ENCODE measurements around the gene ABAT. TPM values are rescaled to one million over a fixed set of nuclear protein-coding genes. Genes with fewer than 3 reads are reported as not detected.

ABAT gene
- total RNA-seq, 4 donors from 2014 or later: 9.6 to 24.0 (median 21.3) TPM

DNA sequence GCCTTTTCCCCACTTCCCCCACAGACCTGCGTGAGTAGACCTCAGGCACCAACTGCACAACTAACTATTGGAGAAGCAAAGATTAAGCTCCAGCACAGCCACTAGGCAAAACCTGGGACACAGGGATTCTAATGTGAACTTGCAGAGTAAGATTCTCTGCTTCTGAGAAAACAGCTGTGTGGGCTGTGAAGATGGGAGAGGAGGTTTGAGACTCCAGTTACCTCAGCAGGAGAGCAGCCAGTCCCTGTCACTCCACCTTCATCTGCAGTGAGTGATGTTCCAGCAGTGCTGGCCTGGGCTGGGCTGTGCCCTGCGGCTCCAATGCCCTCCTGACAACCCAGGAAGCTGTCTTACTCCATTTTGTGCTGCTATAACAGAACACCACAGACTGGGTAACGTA lies 18.0 kb upstream of the ABAT start:
- no peak for DNase-seq (ENCODE audit: low spot score in 2 of 2)
- Histone ChIP-seq H3K4me1 (no peaks in the 10 kb centered on the region), H3K27ac (no peak overlapping the region), H3K36me3 (peaks cover 0 to 14% (median 0%) of the 10 kb centered on the region in 3 donors), H3K4me3 (no peak overlapping the region), H3K9me3 (no peaks in the 10 kb centered on the region), H3K27me3 (no peaks in the 10 kb centered on the region)
- TF ChIP-seq, protein P1, sequence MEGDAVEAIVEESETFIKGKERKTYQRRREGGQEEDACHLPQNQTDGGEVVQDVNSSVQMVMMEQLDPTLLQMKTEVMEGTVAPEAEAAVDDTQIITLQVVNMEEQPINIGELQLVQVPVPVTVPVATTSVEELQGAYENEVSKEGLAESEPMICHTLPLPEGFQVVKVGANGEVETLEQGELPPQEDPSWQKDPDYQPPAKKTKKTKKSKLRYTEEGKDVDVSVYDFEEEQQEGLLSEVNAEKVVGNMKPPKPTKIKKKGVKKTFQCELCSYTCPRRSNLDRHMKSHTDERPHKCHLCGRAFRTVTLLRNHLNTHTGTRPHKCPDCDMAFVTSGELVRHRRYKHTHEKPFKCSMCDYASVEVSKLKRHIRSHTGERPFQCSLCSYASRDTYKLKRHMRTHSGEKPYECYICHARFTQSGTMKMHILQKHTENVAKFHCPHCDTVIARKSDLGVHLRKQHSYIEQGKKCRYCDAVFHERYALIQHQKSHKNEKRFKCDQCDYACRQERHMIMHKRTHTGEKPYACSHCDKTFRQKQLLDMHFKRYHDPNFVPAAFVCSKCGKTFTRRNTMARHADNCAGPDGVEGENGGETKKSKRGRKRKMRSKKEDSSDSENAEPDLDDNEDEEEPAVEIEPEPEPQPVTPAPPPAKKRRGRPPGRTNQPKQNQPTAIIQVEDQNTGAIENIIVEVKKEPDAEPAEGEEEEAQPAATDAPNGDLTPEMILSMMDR (IDR thresholded peaks at IDR 0.05): no peak
- TF ChIP-seq POLR2A (IDR thresholded peaks at IDR 0.05): no peak
- no peak for TF ChIP-seq EP300 (IDR thresholded peaks at IDR 0.05)
- 38 to 47% methylated on average over 3 of the region's 3 CpGs for WGBS, 2 donors

DNA sequence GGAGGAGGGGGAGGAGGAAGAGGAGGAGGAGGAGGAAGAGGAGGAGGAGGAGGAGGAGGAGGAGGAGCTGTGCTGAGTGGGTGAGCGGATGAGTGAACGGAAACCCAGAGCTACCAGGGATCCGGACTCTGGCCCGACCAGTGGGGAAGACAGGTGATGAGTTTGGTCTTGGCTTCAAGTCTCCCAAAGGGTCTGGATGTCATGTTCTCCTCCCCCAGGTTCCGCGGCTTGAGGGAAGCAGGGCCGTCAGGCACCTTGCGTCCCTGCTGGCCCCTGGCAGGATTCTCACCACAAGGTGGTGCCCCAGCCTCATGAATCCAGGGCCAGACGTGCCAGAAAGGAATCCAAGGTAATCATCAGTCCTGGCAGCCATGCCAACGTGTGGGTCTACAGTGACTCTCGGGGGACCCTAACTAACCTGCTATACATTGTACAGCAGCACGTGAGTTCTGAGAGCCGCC lies 13.5 kb upstream of the ABAT start:
- peaks cover 0 to 40% (median 0%) of the 10 kb centered on the region in 3 donors for H3K36me3 ChIP-seq
- 9 to 27% methylated on average over 9 to 13 of the region's 13 CpGs for WGBS, 2 donors
- DNase-seq (ENCODE audit: low spot score in 2 of 2): peak; percentile 38 to 46
- no peaks in the 10 kb centered on the region for H3K9me3 ChIP-seq
- no peak overlapping the region for H3K27ac ChIP-seq
- no peak overlapping the region for H3K4me3 ChIP-seq
- H3K4me1 ChIP-seq: no peaks in the 10 kb centered on the region
- no peaks in the 10 kb centered on the region for H3K27me3 ChIP-seq
- TF ChIP-seq POLR2A (IDR thresholded peaks at IDR 0.05): no peak
- TF ChIP-seq, protein P1 (IDR thresholded peaks at IDR 0.05): peak; percentile 40 to 75 (median 54)
- TF ChIP-seq EP300 (IDR thresholded peaks at IDR 0.05): no peak

DNA sequence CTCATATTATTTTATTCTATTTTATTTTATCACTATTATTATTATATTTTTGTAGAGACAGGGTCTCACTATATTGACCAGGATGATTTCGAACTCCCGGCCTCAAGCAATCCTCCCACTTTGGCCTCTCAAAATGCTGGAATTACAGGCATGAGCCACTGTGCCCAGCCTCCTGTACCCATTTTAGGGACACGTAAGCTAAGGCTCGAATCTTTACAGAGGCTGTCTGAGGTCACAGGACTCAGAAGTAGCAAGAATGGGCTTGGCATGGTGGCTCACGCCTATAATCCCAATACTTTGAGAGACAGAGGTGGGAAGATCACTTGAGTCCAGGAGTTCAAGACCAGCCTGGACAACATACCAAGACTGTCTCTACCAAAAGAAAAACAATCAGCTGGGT lies 12.7 kb upstream of the ABAT start:
- TF ChIP-seq EP300 (IDR thresholded peaks at IDR 0.05) (no peak), POLR2A (IDR thresholded peaks at IDR 0.05) (no peak)
- TF ChIP-seq, protein P1 (IDR thresholded peaks at IDR 0.05): no peak
- H3K27me3 ChIP-seq: no peaks in the 10 kb centered on the region
- 77 to 79% methylated on average over 5 of the region's 5 CpGs for WGBS, 2 donors
- no peaks in the 10 kb centered on the region for H3K9me3 ChIP-seq
- DNase-seq (ENCODE audit: low spot score in 2 of 2): no peak
- no peak overlapping the region for H3K4me3 ChIP-seq
- H3K4me1 ChIP-seq: no peaks in the 10 kb centered on the region
- no peak overlapping the region for H3K27ac ChIP-seq
- H3K36me3 ChIP-seq: peaks cover 0 to 43% (median 0%) of the 10 kb centered on the region in 3 donors

DNA sequence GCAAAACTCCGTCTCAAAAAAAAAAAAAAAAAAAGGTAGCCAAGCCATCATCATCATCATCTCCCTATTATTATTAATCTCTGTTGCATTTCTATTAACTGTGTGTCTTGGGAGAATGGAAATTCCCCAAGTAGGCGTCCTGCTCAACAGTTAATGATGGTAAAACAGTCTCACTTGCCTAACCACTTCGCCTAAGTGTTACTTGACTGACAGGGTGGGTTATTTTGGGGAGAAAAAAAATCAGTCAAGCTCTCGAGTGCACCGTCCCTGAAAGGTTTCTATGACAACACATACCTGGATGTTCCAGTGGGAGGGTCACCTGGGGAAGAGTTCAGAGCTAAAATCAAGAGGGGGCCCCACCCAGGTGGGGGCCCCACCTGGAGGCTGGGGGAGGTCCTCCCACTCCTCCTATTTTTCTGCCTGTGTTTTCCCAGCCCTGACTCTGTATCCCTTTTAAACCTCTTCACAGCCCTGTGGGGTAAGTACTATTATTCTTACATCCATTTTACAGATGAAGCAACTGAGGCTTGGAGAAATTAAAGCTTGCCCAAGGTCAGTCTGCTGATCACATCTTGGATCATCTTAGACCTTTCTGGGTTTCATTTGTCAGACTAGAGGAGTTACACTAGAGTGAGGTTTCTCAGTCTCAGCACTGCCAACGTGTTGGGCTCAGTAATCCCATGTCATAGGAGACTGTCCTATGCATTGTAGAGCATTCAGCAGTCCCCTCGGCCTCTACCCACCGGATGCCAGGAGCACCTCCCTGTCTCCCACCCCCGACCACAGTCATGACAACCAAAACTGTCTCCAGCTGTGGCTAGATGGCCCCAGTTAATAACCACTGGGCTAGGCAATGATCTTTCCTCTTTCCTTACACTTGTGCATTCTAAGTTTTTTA lies 11.0 kb upstream of the ABAT start:
- Histone ChIP-seq H3K27ac (no peak overlapping the region), H3K4me1 (no peaks in the 10 kb centered on the region), H3K36me3 (peaks cover 0 to 50% (median 0%) of the 10 kb centered on the region in 3 donors), H3K4me3 (no peak overlapping the region), H3K9me3 (no peaks in the 10 kb centered on the region), H3K27me3 (no peaks in the 10 kb centered on the region)
- DNase-seq (ENCODE audit: low spot score in 2 of 2): no peak
- 74 to 80% methylated on average over 9 of the region's 9 CpGs for WGBS, 2 donors
- TF ChIP-seq EP300 (IDR thresholded peaks at IDR 0.05) (no peak), POLR2A (IDR thresholded peaks at IDR 0.05) (no peak)
- TF ChIP-seq, protein P1 (IDR thresholded peaks at IDR 0.05): no peak

DNA sequence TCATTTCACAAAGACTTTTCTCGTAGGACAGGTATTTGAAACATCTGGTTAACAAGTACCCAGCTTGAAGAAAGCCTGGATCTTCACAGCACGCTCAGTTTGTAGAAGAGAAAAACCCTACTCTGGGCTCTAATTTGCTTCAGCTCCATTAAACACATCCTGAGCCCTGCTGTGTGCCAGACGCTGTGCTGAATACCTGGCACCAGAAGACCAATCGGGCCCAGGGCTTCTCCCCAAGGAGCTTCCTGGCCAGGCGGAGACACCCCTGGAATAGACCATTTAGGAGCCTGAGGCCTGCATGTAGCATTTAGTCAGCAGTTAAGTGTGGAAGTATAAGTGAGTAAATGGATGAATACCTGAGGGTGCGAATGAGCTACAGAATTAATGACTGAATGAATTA lies 8.9 kb upstream of the ABAT start:
- WGBS, 2 donors: 68 to 74% methylated on average over 6 of the region's 6 CpGs
- H3K27ac ChIP-seq: no peak overlapping the region
- H3K36me3 ChIP-seq: peaks cover 0 to 52% (median 0%) of the 10 kb centered on the region in 3 donors
- no peaks in the 10 kb centered on the region for H3K27me3 ChIP-seq
- TF ChIP-seq EP300 (IDR thresholded peaks at IDR 0.05): no peak
- no peak for DNase-seq (ENCODE audit: low spot score in 2 of 2)
- H3K4me3 ChIP-seq: no peak overlapping the region
- H3K4me1 ChIP-seq: no peaks in the 10 kb centered on the region
- no peaks in the 10 kb centered on the region for H3K9me3 ChIP-seq

Data from tibial nerve (tissue), 4 donors.